HG03066 (cell line): ENCODE data around the gene MELTF.

Source experiments
- ATAC-seq: cut with Tn5 transposase; IDR thresholded peaks from one replicate; pipeline ENCODE4 v1.9.1; 2021; ENCODE audit warnings: low read depth; ENCODE audit not compliant: unreplicated experiment

The MELTF gene

GRCh38 chr3:196971094-196971698 lies 58.4 kb downstream of the MELTF start:
- ATAC-seq, result no peak

- no peak for ATAC-seq
Observed at GRCh38 chr3:196970547-196971093, 59.0 kb downstream of the MELTF start.

DNA sequence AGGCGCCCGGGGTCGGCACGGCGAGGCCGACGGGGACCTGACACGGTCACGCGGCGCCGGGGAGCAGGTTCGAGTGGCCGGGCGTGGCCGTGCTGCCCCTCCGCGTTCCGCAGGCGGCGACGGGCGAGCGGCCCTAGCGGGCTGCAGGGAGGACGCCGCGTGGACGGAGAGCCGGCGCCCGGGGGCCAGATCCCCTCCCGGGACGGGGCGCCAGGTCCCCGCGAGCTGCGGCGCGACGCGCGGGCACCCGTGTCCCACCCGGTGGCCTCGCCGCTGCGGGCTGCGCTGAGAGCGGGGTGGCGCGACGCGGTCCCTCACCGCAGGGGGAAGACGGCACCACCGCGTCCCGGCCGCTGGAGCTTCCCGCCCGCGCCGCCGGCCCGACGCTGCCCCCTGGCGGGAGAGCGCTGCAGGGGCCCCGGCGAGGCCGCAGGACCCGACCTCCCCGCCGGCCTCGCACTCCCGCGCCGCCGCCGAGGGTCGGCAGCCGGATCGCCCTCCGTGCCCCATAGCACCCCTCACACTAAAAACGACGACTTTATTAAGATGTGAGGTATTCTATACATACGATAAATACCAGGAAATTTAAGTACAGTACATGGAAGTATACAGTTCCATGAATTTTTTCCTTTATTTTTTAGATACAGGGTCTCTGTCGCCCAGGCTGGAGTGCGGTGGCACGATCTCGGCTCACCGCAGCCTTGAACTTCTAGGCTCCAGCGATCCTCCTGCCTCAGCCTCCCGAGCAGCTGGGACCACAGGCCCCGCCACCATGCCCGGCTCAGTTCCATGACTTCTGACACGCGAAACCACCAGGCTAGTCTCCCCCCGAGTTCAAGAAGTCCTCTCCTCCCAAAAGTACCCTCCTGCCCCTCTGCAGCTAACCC lies 59.7 kb downstream of the MELTF start:
- ATAC-seq, result peak; percentile 51

DNA sequence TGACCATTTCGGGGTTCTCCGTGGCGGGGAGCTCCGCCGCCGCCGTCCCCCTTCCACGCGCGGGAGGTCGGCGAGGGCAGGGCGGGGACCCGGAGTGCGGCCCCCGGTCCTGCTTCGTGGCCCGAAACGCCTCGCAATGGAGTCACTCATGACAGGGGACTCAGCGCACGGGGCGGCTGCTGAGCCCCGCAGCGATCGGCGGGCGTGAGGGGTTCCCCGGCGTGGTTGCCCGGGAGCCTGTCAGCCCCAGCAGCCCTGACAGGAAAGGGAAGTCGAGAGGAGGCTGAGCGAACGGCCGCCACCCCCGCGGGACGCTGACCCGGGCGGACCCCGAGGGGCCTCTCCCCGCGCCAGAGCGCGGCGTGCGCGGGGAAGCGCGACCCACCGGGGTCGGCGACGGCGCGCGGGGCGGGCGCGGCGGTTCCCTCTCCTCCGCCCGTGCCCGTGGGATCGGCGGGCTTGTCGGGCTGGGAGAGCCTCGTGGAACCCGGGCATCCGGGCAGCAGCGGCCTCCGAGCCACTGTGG lies 60.4 kb downstream of the MELTF start:
- peak; percentile 51 for ATAC-seq

- ATAC-seq, result peak; percentile 70
Observed at GRCh38 chr3:196968233-196969133, 61.1 kb downstream of the MELTF start, which contains the start of gene PIGZ. Gene PIGZ, minus strand, starts transcription at chr3:196968833. Its CDS starts 16,802 bp downstream, at chr3:196952031.

- ATAC-seq, result no peak
Observed at GRCh38 chr3:196967412-196968232, 62.0 kb downstream of the MELTF start.

DNA sequence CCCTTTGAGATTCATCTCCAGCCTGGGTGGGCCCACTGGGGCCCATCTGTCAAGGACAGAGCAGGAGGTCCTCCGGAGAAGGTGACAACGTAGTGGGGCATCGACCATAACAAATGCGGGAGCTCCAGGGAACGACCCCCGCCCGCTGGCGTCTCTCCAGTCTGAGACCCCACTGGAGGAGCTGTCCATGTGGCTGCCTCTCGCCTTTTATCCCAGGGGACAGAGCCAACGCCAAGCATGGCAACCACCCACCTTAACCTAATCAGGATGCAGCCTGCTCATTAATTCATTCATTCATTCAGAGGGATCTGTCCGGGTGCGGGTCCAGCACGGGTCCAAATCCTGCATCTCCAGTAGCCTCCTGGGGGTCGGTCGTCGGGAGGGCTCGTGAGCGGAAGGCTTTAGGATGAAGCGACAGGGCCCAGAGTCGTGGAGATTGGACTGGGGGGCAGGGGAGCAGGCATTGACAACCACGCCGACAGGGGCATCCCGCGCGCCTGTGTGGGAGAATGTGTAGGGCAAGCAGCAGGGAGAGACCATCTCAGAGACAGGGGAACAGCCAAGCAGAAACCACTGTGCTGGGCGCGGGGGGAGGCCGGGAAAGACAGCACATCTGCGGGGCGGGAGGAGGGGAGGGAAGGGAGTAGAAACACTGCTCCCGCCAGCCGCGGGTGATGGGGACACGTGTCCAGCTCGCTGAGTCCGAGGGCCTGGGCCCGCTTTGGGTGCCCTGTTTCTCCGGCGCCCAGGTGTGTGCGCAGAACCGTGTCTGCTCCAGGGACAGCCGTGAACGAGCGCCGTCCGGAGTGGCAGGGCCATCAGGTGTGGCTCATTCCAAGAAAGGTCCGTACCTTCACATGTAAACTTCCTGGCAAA lies 62.9 kb downstream of the MELTF start:
- ATAC-seq, result no peak

- ATAC-seq, result no peak
Observed at GRCh38 chr3:196965804-196966173, 63.8 kb downstream of the MELTF start.

- no peak for ATAC-seq
Observed at GRCh38 chr3:196965112-196965803, 64.4 kb downstream of the MELTF start.

GRCh38 chr3:196963631-196963953 lies 66.0 kb downstream of the MELTF start:
- no peak for ATAC-seq

DNA sequence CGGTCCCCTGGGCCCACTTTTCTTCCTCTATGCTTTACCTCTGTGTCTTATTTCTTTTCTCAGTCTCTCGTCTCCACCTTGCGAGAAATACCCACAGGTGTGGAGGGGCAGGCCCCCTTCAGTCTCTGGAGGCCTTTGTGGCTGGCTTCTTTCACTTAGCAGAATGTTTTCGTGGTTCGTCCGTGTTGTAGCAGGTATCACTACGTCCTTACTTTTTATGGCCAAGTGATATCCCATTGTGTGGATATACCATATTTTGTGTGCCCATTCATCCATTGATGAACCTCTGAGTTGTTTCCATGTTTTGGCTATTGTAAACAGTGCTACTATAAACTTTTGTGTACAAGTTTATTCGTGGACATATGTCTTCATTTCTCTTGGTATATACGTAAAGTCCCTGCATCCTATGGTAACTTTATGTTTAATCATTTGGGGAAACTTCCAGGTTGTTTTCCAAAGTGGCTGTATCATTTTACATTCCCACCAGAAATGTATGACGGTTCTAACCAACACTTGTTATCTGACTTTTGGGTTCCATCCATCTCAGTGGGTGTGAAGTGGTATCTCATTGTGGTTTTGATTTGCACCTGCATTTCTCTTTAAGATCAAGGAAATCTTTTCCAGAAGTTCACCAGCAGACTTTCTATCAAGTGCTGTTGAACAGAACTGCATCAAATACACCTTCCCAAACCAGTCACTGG lies 66.5 kb downstream of the MELTF start:
- no peak for ATAC-seq

- ATAC-seq, result no peak
Observed at GRCh38 chr3:196962108-196962929, 67.3 kb downstream of the MELTF start.

GRCh38 chr3:196954832-196955231 lies 74.8 kb downstream of the MELTF start:
- no peak for ATAC-seq
